ENCODE data around the gene PLIN3. TPM values are rescaled to one million over a fixed set of nuclear protein-coding genes. Genes with fewer than 3 reads are reported as not detected.
"Not testable (repeated sequence)": the region's sequence is repeated elsewhere in the genome, so short reads cannot be mapped to it uniquely, and the experiment has no call there.

The PLIN3 gene
- total RNA-seq, 1 donor from 2014 or later = 157 TPM

DNA sequence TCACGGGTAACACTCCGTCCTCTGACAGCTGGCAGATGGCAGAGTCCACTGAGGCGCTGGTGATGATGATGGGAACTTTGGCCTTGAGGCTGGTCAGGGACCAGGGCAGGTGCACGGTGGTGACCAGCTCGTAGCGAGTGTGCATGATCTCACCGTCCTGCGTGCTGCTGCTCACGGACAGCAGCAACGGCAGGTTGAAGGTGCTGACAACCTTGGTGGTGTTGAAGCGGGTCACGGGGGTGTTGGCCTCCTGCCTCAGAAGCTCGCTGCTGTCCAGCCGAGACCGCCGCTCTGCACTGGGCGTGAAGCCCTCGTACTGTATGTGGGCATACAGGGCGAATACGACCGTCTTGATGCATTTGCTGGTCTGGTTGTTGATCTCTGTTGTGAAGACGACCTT is 23.6 kb upstream of the PLIN3 start:
- no peaks in the 10 kb centered on the region for H3K9me3 ChIP-seq (ENCODE audit: insufficient read depth, low read depth, low read length)
- Mint-ChIP-seq H3K27ac (ENCODE audit: unreplicated experiment) (no peak overlapping the region), H3K27me3 (ENCODE audit: low read depth, unreplicated experiment) (peaks cover 13% of the 10 kb centered on the region), H3K9me3 (ENCODE audit: unreplicated experiment) (no peaks in the 10 kb centered on the region), H3K4me1 (ENCODE audit: low read depth, unreplicated experiment) (no peaks in the 10 kb centered on the region), H3K36me3 (ENCODE audit: low read depth, unreplicated experiment) (no peaks in the 10 kb centered on the region), H3K4me3 (ENCODE audit: unreplicated experiment) (no peak overlapping the region)
- no peak overlapping the region for H3K27ac ChIP-seq (ENCODE audit: low read depth, low read length)
- H3K9ac ChIP-seq (ENCODE audit: low read length) = no peak overlapping the region
- FAIRE-seq (no peak), DNase-seq (ENCODE audit: low read depth) (no peak)
- peaks cover 6% of the 10 kb centered on the region for H3K4me1 ChIP-seq (ENCODE audit: insufficient read depth, low read length)
- no peak overlapping the region for H3K4me3 ChIP-seq (ENCODE audit: insufficient read depth, low read depth, low read length)
- no peaks in the 10 kb centered on the region for H3K36me3 ChIP-seq (ENCODE audit: insufficient read depth, low read length)
- H4K20me1 ChIP-seq (ENCODE audit: insufficient read depth, low read length) = no peaks in the 10 kb centered on the region
- no peaks in the 10 kb centered on the region for H3K79me2 ChIP-seq (ENCODE audit: insufficient read depth, low read length)
- TF ChIP-seq CTCF (IDR thresholded peaks at IDR 0.05; ENCODE audit: insufficient read depth, low read depth, low read length) (no peak), EZH2 (IDR thresholded peaks at IDR 0.05; ENCODE audit: insufficient read depth, low read length) (no peak)
- H3K4me2 ChIP-seq (ENCODE audit: low read length) = no peak overlapping the region
- H3K27me3 ChIP-seq (ENCODE audit: insufficient read depth, low read length) = no peaks in the 10 kb centered on the region
- no peak overlapping the region for H2AFZ ChIP-seq (ENCODE audit: low read depth, low read length)

DNA sequence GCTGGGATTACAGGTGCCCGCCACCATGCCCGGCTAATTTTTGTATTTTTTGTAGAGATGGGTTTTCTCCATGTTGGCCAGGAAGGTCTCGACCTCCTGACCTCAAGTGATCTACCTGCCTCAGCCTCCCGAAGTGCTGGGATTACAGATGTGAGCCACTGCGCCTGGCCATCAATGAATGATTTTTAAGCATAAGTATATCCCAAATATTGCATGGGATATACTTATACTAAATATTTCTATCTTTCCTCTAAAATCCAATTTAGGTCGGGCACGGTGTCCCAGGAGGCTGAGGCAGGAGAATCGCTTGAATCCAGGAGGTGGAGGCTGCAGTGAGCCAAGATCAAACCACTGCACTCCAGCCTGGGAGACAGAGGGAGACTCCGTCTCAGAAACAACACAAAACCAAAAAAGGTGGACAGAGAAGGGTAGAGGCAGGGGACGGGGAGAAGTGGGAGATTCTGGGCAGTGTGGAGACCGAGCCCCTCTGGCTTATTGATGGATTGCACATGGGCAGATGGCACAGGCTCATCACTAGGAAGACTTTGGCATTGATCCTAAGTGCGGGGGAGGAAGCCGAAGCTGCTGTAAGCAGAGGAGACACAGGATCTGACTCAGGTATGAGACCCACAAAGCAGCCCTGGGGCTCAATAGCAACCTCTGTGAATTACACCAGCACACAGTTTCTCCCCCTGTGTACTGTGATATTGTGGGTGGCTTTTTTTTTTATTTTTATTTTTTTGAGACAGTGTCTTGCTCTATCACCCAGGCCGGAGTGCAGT is 21.8 kb upstream of the PLIN3 start:
- Histone ChIP-seq H3K4me1 (ENCODE audit: insufficient read depth, low read length) (peaks cover 6% of the 10 kb centered on the region), H3K4me3 (ENCODE audit: insufficient read depth, low read depth, low read length) (no peak overlapping the region), H2AFZ (ENCODE audit: low read depth, low read length) (no peak overlapping the region), H3K27ac (ENCODE audit: low read depth, low read length) (no peak overlapping the region), H3K36me3 (ENCODE audit: insufficient read depth, low read length) (no peaks in the 10 kb centered on the region), H3K9ac (ENCODE audit: low read length) (no peak overlapping the region), H3K9me3 (ENCODE audit: insufficient read depth, low read depth, low read length) (no peaks in the 10 kb centered on the region), H3K27me3 (ENCODE audit: insufficient read depth, low read length) (no peaks in the 10 kb centered on the region), H3K79me2 (ENCODE audit: insufficient read depth, low read length) (no peaks in the 10 kb centered on the region), H4K20me1 (ENCODE audit: insufficient read depth, low read length) (no peaks in the 10 kb centered on the region), H3K4me2 (ENCODE audit: low read length) (peak overlapping the region; percentile 2)
- H3K27me3 Mint-ChIP-seq (ENCODE audit: low read depth, unreplicated experiment) = peaks cover 10% of the 10 kb centered on the region
- no peak overlapping the region for H3K27ac Mint-ChIP-seq (ENCODE audit: unreplicated experiment)
- H3K4me1 Mint-ChIP-seq (ENCODE audit: low read depth, unreplicated experiment) = no peaks in the 10 kb centered on the region
- DNase-seq (ENCODE audit: low read depth) (peak; percentile 62), FAIRE-seq (no peak)
- no peaks in the 10 kb centered on the region for H3K36me3 Mint-ChIP-seq (ENCODE audit: low read depth, unreplicated experiment)
- H3K4me3 Mint-ChIP-seq (ENCODE audit: unreplicated experiment) = peak overlapping the region; percentile 29
- TF ChIP-seq CTCF (IDR thresholded peaks at IDR 0.05; ENCODE audit: insufficient read depth, low read depth, low read length) (no peak), EZH2 (IDR thresholded peaks at IDR 0.05; ENCODE audit: insufficient read depth, low read length) (no peak)
- H3K9me3 Mint-ChIP-seq (ENCODE audit: unreplicated experiment) = no peaks in the 10 kb centered on the region

DNA sequence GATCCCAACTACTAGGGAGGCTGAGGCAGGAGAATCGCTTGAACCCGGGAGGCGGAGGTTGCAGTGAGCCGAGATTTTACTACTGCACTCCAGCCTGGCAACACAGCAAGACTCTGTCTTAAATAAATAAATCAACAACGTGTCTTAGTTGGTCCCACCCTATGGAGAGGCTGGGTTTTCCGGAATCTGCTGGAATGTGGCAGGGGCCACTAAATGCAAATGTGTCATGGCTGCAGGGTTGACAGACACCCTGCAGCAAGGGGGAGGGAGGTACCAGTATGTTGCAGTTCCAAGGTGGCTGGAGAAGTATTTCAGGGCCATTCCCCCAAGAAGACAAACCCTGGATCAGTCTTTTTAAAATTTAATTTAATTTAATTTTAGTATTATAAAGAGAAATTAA is 20.3 kb upstream of the PLIN3 start:
- H3K27ac ChIP-seq (ENCODE audit: low read depth, low read length); FAIRE-seq; H3K4me2 ChIP-seq (ENCODE audit: low read length); H3K9me3 Mint-ChIP-seq (ENCODE audit: unreplicated experiment); H3K9me3 ChIP-seq (ENCODE audit: insufficient read depth, low read depth, low read length); H3K27ac Mint-ChIP-seq (ENCODE audit: unreplicated experiment); H3K9ac ChIP-seq (ENCODE audit: low read length); H3K4me3 ChIP-seq (ENCODE audit: insufficient read depth, low read depth, low read length); H3K4me1 ChIP-seq (ENCODE audit: insufficient read depth, low read length); H3K4me1 Mint-ChIP-seq (ENCODE audit: low read depth, unreplicated experiment); DNase-seq (ENCODE audit: low read depth); H2AFZ ChIP-seq (ENCODE audit: low read depth, low read length); H3K4me3 Mint-ChIP-seq (ENCODE audit: unreplicated experiment); H3K27me3 ChIP-seq (ENCODE audit: insufficient read depth, low read length); H3K36me3 ChIP-seq (ENCODE audit: insufficient read depth, low read length); H3K79me2 ChIP-seq (ENCODE audit: insufficient read depth, low read length); H4K20me1 ChIP-seq (ENCODE audit: insufficient read depth, low read length); H3K36me3 Mint-ChIP-seq (ENCODE audit: low read depth, unreplicated experiment): not testable (repeated sequence)
- peaks cover 10% of the 10 kb centered on the region for H3K27me3 Mint-ChIP-seq (ENCODE audit: low read depth, unreplicated experiment)

GRCh38 chr19:4884993-4885392 is 17.5 kb upstream of the PLIN3 start:
- H3K9ac ChIP-seq (ENCODE audit: low read length); H3K4me1 ChIP-seq (ENCODE audit: insufficient read depth, low read length); H3K27me3 ChIP-seq (ENCODE audit: insufficient read depth, low read length); H3K27ac ChIP-seq (ENCODE audit: low read depth, low read length); H3K27ac Mint-ChIP-seq (ENCODE audit: unreplicated experiment); FAIRE-seq; H2AFZ ChIP-seq (ENCODE audit: low read depth, low read length); H3K79me2 ChIP-seq (ENCODE audit: insufficient read depth, low read length); H3K36me3 Mint-ChIP-seq (ENCODE audit: low read depth, unreplicated experiment); H3K9me3 ChIP-seq (ENCODE audit: insufficient read depth, low read depth, low read length); H3K27me3 Mint-ChIP-seq (ENCODE audit: low read depth, unreplicated experiment); H3K9me3 Mint-ChIP-seq (ENCODE audit: unreplicated experiment); H3K4me2 ChIP-seq (ENCODE audit: low read length); H3K36me3 ChIP-seq (ENCODE audit: insufficient read depth, low read length); H3K4me3 ChIP-seq (ENCODE audit: insufficient read depth, low read depth, low read length); H4K20me1 ChIP-seq (ENCODE audit: insufficient read depth, low read length); H3K4me3 Mint-ChIP-seq (ENCODE audit: unreplicated experiment); DNase-seq (ENCODE audit: low read depth); H3K4me1 Mint-ChIP-seq (ENCODE audit: low read depth, unreplicated experiment): not testable (repeated sequence)

- FAIRE-seq; H3K27me3 ChIP-seq (ENCODE audit: insufficient read depth, low read length); H3K27ac Mint-ChIP-seq (ENCODE audit: unreplicated experiment): not testable (repeated sequence)
Measured at GRCh38 chr19:4882874-4883273, 15.4 kb upstream of the PLIN3 start.

More at GRCh38 chr19:4882874-4883273, 15.4 kb upstream of the PLIN3 start:
- H3K36me3 Mint-ChIP-seq (ENCODE audit: low read depth, unreplicated experiment); H3K4me3 ChIP-seq (ENCODE audit: insufficient read depth, low read depth, low read length); H4K20me1 ChIP-seq (ENCODE audit: insufficient read depth, low read length); H2AFZ ChIP-seq (ENCODE audit: low read depth, low read length); H3K9ac ChIP-seq (ENCODE audit: low read length); H3K27me3 Mint-ChIP-seq (ENCODE audit: low read depth, unreplicated experiment); H3K4me1 Mint-ChIP-seq (ENCODE audit: low read depth, unreplicated experiment); H3K36me3 ChIP-seq (ENCODE audit: insufficient read depth, low read length); H3K4me3 Mint-ChIP-seq (ENCODE audit: unreplicated experiment); H3K9me3 Mint-ChIP-seq (ENCODE audit: unreplicated experiment); H3K79me2 ChIP-seq (ENCODE audit: insufficient read depth, low read length); DNase-seq (ENCODE audit: low read depth); H3K9me3 ChIP-seq (ENCODE audit: insufficient read depth, low read depth, low read length); H3K4me2 ChIP-seq (ENCODE audit: low read length); H3K27ac ChIP-seq (ENCODE audit: low read depth, low read length): not testable (repeated sequence)
- peaks cover 13% of the 10 kb centered on the region for H3K4me1 ChIP-seq (ENCODE audit: insufficient read depth, low read length)

All from astrocyte (in vitro differentiated cells and primary cell).